HG02678 (cell line): Measurements from ENCODE around the gene SPTSSB.

Experiments
- ATAC-seq: cut with Tn5 transposase; IDR thresholded peaks from one replicate; pipeline ENCODE4 v1.9.1; 2021; ENCODE audit warnings: mild to moderate bottlenecking, moderate library complexity; ENCODE audit not compliant: unreplicated experiment

Gene SPTSSB

DNA sequence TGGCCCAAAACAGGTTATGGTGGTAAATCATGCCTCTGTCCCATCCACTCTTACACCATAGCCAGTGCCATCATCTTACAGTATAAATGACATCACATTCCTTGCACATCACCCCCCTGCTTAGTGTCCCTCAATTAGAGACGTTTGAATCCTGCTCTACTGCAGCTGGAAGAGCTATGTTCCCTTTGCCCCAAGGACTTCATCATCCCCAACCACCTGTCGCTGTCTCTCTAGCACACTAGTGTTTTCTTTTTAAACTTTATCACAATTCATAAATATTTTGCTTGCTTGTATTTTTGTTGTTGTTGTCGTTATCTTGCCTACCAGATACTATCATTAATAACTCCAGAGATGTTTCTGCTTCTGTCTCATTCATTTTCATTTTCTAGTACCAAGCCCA lies 28.7 kb downstream of the SPTSSB start:
- ATAC-seq, result no peak

DNA sequence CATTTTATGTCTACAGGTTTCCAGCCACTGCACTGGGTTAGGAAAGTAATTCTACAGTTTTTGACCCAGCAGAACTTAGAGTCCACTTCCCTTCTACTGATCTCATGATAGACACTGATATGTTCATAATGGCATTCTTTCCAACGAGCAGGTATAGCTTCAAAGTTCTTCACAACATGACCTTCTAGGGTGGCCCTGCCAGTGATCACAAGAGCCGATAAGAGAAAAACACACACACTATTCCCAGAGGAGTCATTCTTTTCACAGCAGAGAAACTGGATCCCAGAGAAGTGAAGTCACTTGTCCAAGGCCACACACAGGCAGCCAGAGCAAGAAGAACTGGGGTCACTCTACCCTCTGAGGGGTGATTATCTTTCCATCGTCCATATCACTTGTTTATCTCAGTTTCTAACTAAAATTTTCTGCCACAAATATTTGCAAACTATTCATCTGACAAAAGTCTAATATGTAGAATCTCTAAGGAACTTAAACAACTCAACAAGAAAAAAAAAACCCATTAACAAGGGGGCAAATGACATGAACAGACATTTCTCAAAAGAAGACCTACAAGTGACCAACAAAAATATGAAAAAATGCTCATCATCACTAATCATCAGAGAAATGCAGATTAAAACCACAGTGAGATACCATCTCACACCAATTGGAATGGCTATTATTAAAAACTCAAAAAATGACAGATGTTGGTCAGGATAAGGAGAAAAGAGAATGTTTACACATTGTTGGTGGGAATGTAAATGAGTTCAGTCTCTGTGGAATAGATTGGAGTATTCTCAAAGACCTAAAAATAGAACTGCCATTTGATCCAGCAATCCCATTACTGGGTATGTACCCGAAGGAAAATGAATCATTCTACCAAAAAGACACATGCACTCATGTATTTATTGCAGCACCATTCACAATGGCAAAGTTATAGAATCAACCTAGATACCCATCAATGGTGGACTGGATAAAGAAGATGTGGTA lies 31.5 kb downstream of the SPTSSB start:
- no peak for ATAC-seq

DNA sequence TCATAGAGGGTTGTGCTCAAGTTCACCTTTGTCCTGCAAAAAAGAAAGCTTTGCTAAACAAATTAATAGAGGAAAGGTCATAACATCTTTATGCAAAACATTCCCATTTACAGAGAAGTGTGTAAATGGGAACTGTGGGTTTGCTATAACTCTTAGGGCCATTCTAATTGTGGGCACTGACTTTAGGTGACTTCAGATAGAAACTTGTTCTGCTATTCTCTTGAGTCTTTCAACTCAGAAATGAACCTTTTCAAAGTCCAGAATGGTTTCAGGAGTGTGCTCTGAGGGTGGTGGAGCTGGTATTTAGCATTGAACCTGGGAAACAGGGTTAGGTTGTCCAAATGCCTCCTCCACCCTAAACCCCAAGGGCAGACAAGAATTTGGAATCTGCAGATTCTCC lies 34.0 kb downstream of the SPTSSB start:
- no peak for ATAC-seq

DNA sequence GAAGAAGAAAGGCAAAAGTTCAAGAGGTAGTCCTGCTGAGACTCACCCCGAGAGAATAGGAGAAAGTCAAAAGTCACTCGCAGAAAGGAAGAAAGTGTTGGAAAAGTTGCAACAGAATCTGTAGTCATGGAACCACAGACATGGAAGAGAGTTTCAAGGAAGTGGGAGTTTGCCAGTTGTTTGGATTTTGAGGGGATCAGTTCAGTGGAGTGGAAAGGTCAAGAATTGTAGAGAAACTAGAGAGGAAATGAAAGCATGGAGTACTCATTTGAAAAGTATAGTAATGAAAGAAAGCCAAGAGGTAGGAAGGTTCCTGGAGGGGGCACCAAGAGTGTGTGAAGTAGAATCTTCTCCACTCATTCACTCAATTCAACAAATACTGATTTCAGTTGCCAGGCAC lies 34.7 kb downstream of the SPTSSB start:
- no peak for ATAC-seq

DNA sequence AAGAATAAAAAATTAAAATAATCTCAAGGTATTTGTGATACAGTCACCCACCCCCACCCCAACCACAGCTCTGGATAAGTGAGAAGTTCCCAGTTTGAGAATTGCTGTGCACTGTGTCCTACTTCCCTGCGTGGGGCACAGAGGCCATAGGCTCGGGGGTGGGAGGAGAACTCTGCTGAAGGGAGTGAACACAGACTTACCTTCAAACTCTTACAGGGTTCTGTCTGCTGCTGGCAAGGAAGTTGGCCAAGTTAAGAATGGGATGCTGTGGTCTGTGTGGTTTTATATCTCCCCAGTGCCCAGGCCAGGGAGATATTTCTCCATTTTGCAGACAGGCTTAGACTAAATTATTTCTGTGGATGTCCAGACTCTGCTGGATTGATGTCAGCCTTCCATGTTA lies 37.6 kb downstream of the SPTSSB start:
- ATAC-seq, result no peak

DNA sequence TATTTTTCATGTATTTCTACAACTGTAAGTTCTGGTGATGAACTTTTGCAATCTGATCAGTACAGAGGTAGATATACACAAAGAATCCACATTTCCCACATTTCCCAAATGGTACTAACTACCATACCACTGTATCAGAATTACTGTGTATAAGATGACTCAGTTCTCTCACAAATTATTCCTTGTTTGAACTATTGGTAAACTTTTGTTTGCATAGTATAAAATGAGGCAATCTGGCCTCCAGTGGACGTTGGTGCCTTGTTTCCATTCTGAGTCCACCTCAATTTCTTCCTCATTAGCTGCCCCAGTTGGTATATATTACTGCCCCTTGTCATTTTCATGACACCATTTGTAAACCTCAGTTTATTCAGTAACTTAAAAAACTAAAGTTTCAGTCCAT lies 38.5 kb downstream of the SPTSSB start:
- ATAC-seq, result no peak

DNA sequence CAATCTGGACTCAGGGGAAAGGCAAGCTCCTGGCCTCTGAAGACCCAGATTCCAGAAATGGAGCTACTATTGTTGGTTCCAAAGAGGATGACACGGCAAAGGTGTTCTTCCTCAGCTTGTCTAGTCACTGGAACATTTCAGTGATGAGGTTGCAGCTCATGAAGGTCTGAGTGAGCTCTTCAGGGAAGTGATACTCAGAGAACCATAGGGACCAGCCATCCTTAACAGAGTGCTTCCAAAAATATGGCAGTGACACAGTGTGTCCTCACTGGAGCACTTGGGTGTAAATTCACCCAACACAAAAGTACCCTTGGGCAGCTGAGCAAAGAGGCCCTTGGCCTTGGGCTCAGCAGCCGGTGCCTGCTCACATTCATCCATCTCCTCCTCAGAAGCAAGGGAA lies 46.3 kb downstream of the SPTSSB start:
- no peak for ATAC-seq

DNA sequence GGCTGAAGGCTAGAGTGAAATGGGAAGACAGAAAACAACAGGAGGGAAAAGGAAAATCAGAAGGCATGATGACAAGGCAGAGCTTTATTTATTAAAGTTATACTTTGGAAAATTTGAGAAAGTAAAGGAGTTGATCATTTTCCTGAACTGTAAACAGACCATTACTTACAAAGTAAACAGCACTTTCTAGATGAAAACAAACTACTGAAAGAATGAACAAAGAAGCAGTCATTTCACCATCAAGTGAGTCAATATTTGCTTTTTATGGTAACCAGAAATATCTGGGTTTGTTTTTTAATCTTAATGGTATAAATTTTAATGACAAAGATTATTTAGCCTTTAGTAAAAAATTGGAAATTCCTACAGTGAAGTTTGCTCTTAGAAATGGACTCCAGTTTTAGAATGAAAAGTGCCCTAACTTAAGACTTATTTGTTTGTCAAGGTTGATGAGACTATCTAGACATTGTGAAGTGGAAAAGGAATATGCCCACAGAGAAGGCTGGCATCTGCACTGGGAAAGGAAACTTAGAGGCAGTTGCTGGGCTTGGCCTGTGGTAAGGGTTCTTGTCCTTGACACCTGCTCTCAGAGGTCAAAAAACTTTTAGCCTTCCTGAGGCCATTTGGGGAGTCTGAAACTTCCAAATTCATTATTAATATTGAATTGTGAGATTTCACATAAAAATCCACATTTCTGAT lies 47.2 kb downstream of the SPTSSB start:
- ATAC-seq, result no peak

DNA sequence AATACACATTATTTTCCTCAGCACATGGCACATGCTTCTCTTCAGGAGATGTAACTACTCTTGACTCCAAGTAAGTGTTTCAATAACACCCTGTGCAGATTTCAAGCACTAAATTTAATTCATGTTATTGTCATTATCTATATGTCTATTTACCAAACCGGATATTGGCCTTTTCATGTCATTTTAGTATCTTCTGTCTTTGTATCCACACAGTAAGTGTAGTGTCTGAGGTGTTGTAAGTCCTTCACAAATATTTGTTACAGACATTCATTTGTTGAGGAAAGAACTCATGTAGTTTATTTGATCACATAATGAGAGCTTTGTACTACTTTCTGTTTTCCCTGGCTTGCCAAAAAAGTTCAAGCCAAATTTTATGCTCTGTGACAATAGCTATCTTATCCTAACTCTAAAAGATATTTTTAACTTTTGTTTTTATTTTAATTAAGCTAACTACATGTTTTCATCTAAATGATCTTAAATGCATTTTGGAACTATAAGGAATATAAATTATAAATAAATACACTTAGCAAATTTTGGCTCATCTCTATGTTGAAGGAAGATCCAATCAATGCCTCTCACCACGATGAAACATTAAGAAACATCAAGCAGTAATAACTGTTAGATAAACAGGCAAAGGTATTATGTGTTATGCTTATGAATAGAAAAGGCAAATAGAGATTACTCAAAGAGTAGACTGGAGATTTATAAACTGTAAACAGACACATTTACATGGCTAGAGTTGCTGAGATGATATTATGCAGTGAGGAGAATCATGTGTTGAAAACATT lies 48.3 kb downstream of the SPTSSB start:
- no peak for ATAC-seq

DNA sequence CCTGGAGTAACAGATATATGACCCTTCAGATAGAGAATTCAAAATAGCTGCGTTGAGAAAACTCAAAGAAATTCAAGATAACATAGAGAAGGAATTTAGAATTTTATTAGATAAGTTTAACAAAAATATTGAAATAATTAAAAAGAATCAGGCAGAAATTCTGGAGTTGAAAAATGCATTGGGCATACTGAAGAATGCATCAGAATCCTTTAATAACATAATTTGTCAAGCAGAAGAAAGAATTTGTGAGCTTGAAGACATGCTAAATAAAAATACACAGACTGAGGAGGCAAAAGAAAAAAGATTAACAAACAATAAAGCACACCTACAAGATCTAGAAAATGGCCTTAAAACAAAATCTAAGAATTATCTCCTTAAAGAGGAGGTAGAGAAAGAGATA lies 50.5 kb downstream of the SPTSSB start:
- ATAC-seq, result no peak

DNA sequence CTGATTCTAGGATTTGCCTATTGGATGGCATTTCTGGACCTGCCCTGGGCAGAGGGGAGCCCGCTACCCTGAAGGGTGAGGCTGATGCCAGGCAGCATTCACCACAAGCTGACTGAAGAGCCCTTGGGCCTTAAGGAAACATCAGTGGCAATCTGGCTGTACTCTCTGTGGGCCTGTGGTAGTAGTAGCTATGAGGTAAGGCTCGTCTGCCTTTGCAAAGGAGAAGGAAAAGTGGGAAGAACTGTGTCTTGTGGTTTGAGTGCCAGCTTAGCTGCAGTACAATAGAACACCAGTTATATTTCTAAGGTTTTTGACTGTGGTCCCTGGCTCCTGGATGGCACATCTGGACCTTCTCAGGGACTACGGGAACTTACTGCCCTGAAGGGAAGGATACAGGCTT lies 51.5 kb downstream of the SPTSSB start:
- no peak for ATAC-seq

DNA sequence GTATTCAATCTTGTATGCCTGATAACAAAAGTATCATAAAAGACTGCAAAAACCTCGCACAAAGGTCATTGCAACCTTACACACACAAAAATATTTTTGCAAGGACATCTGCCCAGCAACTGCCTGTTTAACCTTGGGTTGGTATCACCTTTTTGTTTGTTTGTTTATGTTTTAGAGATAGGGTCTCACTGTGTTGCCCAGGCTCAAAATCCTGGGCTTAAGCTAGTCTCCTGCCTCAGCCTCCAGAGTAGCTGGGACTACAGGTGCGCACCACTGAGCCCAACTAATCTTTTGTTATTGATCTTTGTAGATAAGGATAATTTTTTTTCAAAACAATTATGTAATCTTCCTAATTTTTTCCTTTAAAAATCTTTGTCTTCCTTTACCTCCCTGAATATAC lies 54.2 kb downstream of the SPTSSB start:
- ATAC-seq, result no peak

DNA sequence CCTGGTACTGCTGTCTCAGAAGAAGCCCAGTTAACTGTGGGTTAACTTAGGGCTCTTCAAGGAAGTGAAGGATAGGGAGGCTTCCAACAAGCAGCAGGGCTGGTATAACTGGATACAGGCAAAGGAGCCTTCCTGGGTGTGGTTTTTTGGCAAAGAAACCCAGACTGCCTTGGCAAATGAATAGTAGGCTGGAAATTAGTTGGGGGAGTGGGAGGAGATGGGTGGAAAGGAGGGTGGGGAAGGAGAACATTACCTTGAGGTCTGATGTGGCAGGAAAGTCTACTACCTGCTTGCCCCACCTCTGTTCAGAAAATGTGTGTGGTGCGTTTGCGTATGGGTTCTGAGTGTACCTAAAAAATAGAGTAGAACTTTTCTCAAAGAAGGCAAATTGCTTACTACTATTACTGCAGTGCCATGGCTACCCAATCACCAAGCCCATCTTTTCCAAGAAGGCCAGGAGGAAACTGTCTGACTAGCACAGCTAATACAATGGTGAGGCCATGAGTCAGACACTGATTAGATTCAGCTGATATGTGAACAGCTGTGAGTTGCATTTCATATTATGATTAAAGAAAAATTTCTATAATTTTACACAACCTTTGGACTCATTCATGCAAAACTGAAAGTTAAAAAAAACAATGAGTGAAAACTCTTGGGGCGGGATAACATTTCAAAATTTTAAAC lies 55.2 kb downstream of the SPTSSB start:
- no peak for ATAC-seq

DNA sequence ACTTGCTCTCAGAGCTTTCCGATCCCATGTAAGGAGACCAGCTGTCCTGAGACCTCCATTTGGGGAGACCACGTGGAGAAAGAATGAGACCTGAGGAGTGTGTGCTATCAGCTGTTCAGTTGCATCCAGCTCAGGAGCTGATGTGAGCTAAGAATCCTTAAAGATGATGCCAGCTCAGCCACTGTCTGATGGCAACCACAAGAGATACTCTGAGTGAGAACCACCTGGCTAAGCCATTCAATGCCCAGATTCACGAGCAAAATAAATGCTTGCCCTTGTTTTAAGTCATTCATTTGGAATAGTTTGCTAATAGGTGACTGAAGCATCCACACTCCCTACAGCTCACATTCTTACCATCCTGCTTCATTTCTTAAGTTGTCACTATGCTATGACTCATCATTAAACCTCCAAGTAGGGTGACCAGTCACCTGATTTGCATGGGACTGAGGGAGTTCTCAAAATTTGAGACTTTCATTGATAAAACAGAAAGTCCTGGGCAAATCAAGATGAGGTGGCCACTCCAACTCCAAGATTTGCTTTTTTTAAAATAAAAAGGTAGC lies 56.4 kb downstream of the SPTSSB start:
- ATAC-seq, result peak; percentile 42

DNA sequence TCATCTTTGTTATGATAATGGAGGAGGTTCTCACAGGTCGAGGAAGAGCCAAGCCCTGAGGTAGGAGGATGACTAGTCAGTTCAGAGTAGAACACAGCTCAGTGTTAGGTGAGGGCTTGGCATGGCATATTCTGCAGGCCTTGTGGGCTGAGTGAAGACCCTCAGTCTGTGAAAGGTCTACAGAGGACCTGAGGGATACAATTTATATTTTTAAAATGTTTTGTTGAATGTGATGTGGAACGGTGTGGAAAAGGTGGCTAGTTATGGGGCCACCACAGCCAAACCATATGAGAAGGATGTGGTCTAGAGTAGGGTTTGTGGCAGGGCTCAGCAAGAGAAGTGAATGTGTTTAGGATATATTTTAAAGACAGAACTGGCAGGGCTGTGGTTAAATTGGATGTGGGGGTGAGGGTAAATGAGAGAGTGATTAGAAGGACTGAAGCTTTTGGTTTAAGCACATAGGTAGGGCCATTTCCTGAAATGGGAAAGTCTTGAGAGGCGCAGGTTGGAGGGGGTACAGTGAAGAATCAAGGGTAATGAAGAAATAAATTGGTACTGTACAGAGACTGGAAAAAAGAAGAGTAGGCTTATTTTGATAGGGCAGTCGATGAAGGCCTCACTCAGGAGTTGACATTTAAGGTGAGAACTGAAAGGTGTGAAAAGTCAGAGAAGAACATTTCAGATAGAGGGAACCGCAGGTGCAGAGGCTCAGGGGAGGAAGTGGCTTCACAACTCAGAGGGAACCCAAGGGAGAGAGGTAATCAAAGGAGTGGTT lies 60.5 kb downstream of the SPTSSB start:
- peak; percentile 83 for ATAC-seq

DNA sequence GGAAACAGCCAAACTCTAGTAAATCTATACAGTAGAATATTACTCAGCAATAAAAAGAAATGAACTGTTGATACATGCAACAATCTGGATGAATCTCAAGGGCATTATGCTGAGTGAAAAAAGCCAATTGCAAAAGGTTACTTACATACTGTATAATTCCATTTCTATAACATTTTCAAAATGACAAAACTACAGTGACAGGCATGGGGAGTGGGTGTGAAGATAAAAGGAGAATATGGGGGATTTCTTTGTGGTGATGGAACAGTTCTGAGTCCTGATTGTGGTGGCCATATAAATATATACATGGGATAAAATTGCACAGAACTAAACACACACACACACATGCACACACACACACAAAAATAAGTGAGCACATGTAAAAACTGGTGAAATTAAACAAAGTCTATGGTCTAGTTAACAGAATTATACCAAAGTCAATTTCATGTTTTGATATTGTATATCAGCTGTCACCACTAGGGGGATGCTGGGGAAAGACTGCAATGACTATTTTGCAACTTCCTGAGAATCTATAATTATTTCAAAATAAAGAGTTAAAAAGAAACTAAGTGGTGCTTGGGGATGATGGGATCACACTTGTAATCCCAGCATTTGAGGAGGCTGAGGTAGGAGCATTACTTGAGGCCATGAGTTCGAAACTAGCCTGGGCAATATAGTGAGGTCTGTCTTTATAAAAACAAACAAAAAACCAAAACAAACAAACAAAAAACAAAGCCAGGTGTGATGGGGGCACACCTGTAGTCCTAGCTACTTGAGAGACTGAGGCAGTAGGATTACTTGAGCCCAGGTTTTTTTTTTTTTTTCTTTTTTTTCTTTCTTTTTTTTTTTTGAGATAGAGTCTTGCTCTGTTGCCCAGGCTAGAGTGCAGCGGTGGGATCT lies 66.0 kb downstream of the SPTSSB start:
- no peak for ATAC-seq

DNA sequence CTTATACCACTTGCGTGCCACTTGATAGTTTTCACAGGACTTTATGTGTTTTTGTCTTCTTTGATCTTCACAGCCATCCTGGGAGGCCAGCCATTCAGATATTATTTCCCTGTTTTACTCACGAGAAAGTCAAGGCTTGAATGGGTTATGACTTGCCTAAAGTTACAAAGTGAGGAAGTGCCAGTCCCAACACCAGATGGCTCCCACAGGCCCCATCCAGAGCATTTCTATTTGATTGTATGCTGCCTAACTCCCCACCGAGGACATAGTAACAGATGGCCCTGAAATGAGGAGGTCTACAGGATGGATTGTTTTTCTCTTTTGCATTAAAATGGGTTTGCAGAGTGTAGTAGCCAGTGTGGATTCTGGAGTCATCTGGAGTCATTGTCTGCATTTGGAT lies 74.5 kb downstream of the SPTSSB start:
- no peak for ATAC-seq

DNA sequence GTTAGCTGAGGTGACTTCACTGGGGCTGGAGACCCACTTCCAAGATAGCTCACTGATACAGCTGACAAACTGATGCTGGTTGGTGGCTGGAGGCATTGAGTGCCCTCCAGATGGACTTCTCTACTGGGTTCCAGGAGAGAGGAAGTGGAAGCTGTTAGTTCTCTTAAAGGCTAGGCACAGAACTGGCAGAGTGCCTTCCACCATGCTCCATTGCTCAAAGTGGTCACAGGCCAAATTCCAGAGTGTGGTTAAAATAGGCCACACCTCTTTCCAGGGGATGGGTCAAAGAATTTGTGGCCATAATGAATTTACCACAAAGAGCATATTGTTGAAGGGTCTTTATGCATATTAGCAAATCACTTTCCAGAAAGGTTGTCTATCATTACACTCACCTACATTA lies 76.0 kb downstream of the SPTSSB start:
- ATAC-seq, result no peak
